Adrenal gland (tissue), 12 donors: ENCODE data around the gene ETV6. TPM values are rescaled to one million over a fixed set of nuclear protein-coding genes. Genes with fewer than 3 reads are reported as not detected.

ENCODE experiments used
- DNase-seq, 7 donors: peaks; one replicate each; pipeline ENCODE4 v3.0.0-alpha.2; 2019 to 2020
- H3K27ac ChIP-seq, 5 donors: fragments of 200-600 bp; sonication (generic) in 4 of 5; 1 replicate in 3 of 5; 2 replicates in 2 of 5; pipeline versions ENCODE4 v1.5.1 to v1.8.0; 2016 to 2020; ENCODE audit warnings: mild to moderate bottlenecking in 1 of 5
- H3K27me3 ChIP-seq: fragments of 200-600 bp; 2 replicates; pipeline ENCODE4 v1.8.0; 2021
- H3K36me3 ChIP-seq, 2 donors: fragments of 200-600 bp; replicated peaks in 1 of 2; 1 replicate in 1 of 2; 2 replicates in 1 of 2; pipeline versions ENCODE4 v1.5.1 to v1.8.0; 2018 to 2022
- H3K4me1 ChIP-seq, 2 donors: fragments of 200-600 bp; replicated peaks in 1 of 2; 1 replicate in 1 of 2; 2 replicates in 1 of 2; pipeline versions ENCODE4 v1.5.1 to v1.8.0; 2018 to 2021
- H3K4me3 ChIP-seq, 4 donors: fragments of 200-600 bp; sonication (generic) in 3 of 4; one replicate each; pipeline ENCODE4 v1.5.1; 2016 to 2018
- H3K9me3 ChIP-seq, 3 donors: fragments of 200-600 bp; sonication (generic) in 1 of 3; replicated peaks in 1 of 3; 1 replicate in 2 of 3; 2 replicates in 1 of 3; pipeline versions ENCODE4 v1.5.1 to v1.8.0; 2016 to 2021
- POLR2A ChIP-seq, 2 donors: fragments of 450-650 bp; IDR thresholded peaks; one replicate each; pipeline ENCODE4 v1.6.1; 2017; ENCODE audit warnings: antibody characterized with exemption in 2 of 2, mild to moderate bottlenecking in 2 of 2, moderate library complexity in 1 of 2
- WGBS, 4 donors: extraction: QIAGEN DNeasy Blood & Tissue Kit in 2 of 4; methylation state at CpG; one replicate each; pipeline versions ENCODE4 v1.1.5 to v1.1.7; 2013 to 2017; 5-methylcytosine and 5-hydroxymethylcytosine counted together
- intact Hi-C, 2 donors: fragments of 100-400 bp; cut with DNase I; formaldehyde crosslinking; loops; one replicate each; pipeline versions ENCODE4 v1.14.1 to v1.15.0; 2022 to 2023
- polyA plus RNA-seq, 3 donors: library from polyadenylated mRNA; stranded (reverse); fragments of 200-250 nt in 2 of 3; fragments of 350-450 nt in 1 of 3; fragmentation: Illumina TruSeq in 1 of 3; extraction: RNeasy Lipid Tissue Mini Kit (QIAGEN cat#74804) in 1 of 3; gene quantifications; one replicate each; pipeline ENCODE4 v1.2.3, GENCODE V29; 2013 to 2014
- total RNA-seq, 9 donors: library from RNA; depleted of rRNA in 4 of 9; stranded (reverse); fragments of >200 nt in 4 of 9; fragments of 120-200 nt in 1 of 9; fragmentation: NEBNext Ultra II Directional in 1 of 9; extraction: Animal tissue kit (Norgen Biotek cat#: 25700) in 1 of 9; gene quantifications; one replicate each; pipeline versions ENCODE4 v1.1.0 to v1.2.4, GENCODE V29; 2013 to 2023
- TF ChIP-seq, protein P1 (sequence below), 6 experiments: fragments of 450-650 bp in 4 of 6; fragments of 200-600 bp in 2 of 6; sonication (generic) in 1 of 6; IDR thresholded peaks; 1 replicate in 5 of 6; 2 replicates in 1 of 6; pipeline versions ENCODE4 v1.5.1 to v1.8.0; 2016 to 2021; ENCODE audit warnings: antibody characterized with exemption in 6 of 6, mild to moderate bottlenecking in 2 of 6, moderate library complexity in 1 of 6
- donor health status: healthy with polysubstance abuse.
- donor health status: Bipolar disorder and iron deficiency.
- donor health status: DM: yes; HTN: yes; CAD: no.
- donor health status: DM: no; HTN: no; CAD: no.
- donor health status: DM: no; HTN: no; CAD: no.
- donor health status: DM: yes; HTN: yes; CAD: no.

The ETV6 gene
- total and polyA plus RNA-seq, 12 donors, result 9.6 to 46.6 (median 19.5) TPM

DNA sequence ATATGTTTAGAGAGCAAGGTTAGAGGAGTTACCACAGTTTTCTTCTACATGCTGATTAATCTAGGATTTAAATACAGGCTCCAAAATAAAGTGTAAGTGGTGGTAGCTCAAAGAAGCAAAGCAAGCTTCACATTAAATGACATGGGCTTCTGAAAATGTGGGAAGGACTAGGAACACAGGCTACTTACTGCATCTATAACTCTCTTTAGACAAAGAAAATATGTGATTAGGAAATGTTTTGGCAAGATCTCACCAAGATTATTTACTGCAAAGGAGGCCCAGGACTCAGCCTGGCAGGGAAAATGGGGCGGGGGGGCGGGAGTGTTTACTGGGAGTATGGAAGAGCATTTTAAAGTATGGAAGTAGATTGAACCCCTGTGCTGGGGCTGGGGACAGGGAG lies 39.4 kb downstream of the ETV6 start:
- peaks cover 0 to 38% of the 10 kb centered on the region in 2 donors for H3K4me1 ChIP-seq
- no peaks in the 10 kb centered on the region for H3K9me3 ChIP-seq
- no peak for TF ChIP-seq POLR2A (IDR thresholded peaks at IDR 0.05)
- TF ChIP-seq, protein P1, sequence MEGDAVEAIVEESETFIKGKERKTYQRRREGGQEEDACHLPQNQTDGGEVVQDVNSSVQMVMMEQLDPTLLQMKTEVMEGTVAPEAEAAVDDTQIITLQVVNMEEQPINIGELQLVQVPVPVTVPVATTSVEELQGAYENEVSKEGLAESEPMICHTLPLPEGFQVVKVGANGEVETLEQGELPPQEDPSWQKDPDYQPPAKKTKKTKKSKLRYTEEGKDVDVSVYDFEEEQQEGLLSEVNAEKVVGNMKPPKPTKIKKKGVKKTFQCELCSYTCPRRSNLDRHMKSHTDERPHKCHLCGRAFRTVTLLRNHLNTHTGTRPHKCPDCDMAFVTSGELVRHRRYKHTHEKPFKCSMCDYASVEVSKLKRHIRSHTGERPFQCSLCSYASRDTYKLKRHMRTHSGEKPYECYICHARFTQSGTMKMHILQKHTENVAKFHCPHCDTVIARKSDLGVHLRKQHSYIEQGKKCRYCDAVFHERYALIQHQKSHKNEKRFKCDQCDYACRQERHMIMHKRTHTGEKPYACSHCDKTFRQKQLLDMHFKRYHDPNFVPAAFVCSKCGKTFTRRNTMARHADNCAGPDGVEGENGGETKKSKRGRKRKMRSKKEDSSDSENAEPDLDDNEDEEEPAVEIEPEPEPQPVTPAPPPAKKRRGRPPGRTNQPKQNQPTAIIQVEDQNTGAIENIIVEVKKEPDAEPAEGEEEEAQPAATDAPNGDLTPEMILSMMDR (IDR thresholded peaks at IDR 0.05), result no peak
- H3K4me3 ChIP-seq, result no peak overlapping the region
- no peak for DNase-seq
- no peaks in the 10 kb centered on the region for H3K27me3 ChIP-seq
- intact Hi-C loops, result no loop called here
- no peak overlapping the region for H3K27ac ChIP-seq
- H3K36me3 ChIP-seq, result no peaks in the 10 kb centered on the region
- 78 to 95% (median 93%) methylated on average over 2 of the region's 2 CpGs for WGBS, 4 donors

DNA sequence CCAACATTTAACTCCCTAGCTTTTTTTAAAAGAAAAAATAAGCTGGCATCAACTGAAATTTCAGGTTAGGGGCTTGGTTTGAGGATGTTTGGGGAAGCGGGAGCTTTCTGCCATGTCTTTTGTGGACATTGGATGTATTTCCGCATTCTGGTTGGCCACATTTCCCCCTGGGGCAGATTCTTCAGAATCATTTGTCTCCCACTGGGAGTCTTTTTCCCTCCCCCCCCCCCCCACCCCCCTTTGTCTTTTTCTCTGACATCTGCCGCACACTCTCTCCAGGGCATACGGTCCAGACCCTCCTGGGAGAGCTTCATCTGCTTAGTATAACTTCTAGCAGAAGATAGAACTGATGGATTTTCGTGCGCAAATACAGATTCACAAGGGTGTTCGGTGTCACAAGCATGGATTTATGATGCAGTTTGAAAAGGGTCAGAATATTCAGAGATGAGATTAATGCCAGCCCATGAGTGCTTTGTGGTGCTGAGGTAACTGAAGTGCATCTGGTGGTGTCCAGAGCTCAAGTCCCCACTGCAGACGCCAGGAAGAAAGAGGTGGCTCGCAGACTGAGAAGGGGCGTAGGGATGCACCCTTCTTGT lies 40.2 kb downstream of the ETV6 start:
- Histone ChIP-seq H3K36me3 (no peaks in the 10 kb centered on the region), H3K27ac (no peak overlapping the region), H3K4me1 (peaks cover 0 to 30% of the 10 kb centered on the region in 2 donors), H3K9me3 (no peaks in the 10 kb centered on the region), H3K4me3 (no peak overlapping the region), H3K27me3 (no peaks in the 10 kb centered on the region)
- intact Hi-C loops, result loop anchor here in 1 of 2 donors (5.0 kb wide), 1 partner anchor 37 kb away; no protein-coding TSS in a partner anchor
- DNase-seq, result no peak
- no peak for TF ChIP-seq POLR2A (IDR thresholded peaks at IDR 0.05)
- TF ChIP-seq, protein P1 (IDR thresholded peaks at IDR 0.05), result no peak
- WGBS, 4 donors, result 91 to 95% (median 93%) methylated on average over 10 of the region's 10 CpGs

DNA sequence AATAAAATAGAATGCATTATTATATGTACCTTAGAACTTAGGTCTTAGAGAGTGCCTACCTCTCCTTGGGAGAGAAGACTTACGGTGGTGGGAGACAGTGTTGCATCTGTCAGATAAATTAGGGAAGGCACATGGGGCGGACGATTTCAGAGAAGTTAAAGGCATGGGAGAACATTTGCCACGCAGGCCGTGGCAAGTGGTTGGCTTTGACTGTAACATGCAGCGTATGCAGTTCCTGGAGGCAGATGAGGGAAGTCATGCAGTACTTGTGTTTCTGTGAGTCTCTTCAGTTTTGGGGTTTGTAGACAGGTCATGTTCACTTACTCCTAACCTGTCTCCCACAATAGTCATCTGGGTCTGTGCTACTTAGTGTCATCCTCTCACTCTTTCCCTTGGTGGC lies 43.6 kb downstream of the ETV6 start:
- Histone ChIP-seq H3K4me3 (no peak overlapping the region), H3K27ac (no peak overlapping the region), H3K36me3 (no peaks in the 10 kb centered on the region), H3K4me1 (peaks cover 8 to 36% of the 10 kb centered on the region in 2 donors), H3K9me3 (no peaks in the 10 kb centered on the region), H3K27me3 (no peaks in the 10 kb centered on the region)
- intact Hi-C loops, result loop anchor here in 1 of 2 donors (5.0 kb wide), 1 partner anchor 41 kb away; no protein-coding TSS in a partner anchor
- peak in 1 of 7 donors; percentile 37 for DNase-seq
- WGBS, 4 donors, result 85 to 96% (median 87%) methylated on average over 6 of the region's 6 CpGs
- TF ChIP-seq, protein P1 (IDR thresholded peaks at IDR 0.05), result no peak
- no peak for TF ChIP-seq POLR2A (IDR thresholded peaks at IDR 0.05)

DNA sequence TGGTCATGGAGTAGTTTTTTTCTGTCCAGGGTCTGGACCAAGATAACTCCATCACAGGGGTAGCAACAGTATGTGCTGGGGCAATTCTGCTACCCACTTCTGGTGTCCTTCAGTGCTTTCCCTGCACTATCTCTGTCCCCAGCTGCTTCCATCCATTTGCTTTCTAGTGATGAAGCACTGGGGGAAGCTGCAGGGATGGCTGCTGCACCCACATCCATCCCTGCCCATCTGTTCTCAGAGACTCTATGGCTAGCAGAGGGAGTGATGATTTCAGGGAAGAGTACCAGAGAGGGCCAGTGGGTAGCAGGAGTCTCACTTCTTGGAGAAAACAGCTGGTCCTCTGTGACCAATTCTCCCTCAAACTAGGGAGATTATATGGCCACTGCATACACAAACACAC lies 44.1 kb downstream of the ETV6 start:
- H3K27me3 ChIP-seq, result no peaks in the 10 kb centered on the region
- intact Hi-C loops, result loop anchor here in 1 of 2 donors (5.0 kb wide), 1 partner anchor 41 kb away; no protein-coding TSS in a partner anchor
- H3K4me3 ChIP-seq, result no peak overlapping the region
- no peaks in the 10 kb centered on the region for H3K9me3 ChIP-seq
- no peak overlapping the region for H3K27ac ChIP-seq
- peaks cover 8 to 33% of the 10 kb centered on the region in 2 donors for H3K4me1 ChIP-seq
- TF ChIP-seq POLR2A (IDR thresholded peaks at IDR 0.05), result no peak
- TF ChIP-seq, protein P1 (IDR thresholded peaks at IDR 0.05), result no peak
- no peak for DNase-seq
- H3K36me3 ChIP-seq, result no peaks in the 10 kb centered on the region
